ENCODE results near the gene SNRNP200. TPM values are rescaled to one million over a fixed set of nuclear protein-coding genes. Genes with fewer than 3 reads are reported as not detected.

SNRNP200 gene
- total RNA-seq, 4 donors from 2014 or later, result 51.1 to 89.8 (median 67.4) TPM

DNA sequence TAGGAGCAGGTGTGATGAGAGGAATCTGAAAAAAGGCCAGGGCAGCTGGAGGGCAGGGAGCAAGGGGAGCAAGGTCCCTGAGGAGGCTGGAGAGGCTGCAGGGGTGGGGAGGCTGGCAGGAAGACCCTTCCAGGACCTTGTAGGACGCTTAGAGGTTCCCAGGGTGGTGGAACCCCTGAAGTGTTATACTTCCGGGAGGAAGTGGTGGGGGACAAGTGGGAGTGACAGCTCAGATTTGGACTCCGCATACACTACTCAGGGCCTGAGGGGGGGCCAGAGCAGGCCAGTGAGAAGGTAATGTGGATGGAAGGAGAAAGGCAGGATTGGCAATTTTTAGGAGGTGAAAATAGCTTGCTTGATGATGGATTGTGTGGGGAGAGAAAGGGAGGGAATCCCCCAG lies 28.4 kb upstream of the SNRNP200 start:
- no peak for DNase-seq
- no peak overlapping the region for H3K4me3 ChIP-seq
- H3K4me1 ChIP-seq, result peaks cover 20 to 30% of the 10 kb centered on the region in 2 donors
- ATAC-seq, result no peak
- no peaks in the 10 kb centered on the region for H3K9me3 ChIP-seq
- TF ChIP-seq POLR2A (IDR thresholded peaks at IDR 0.05), result no peak
- TF ChIP-seq, protein P1, sequence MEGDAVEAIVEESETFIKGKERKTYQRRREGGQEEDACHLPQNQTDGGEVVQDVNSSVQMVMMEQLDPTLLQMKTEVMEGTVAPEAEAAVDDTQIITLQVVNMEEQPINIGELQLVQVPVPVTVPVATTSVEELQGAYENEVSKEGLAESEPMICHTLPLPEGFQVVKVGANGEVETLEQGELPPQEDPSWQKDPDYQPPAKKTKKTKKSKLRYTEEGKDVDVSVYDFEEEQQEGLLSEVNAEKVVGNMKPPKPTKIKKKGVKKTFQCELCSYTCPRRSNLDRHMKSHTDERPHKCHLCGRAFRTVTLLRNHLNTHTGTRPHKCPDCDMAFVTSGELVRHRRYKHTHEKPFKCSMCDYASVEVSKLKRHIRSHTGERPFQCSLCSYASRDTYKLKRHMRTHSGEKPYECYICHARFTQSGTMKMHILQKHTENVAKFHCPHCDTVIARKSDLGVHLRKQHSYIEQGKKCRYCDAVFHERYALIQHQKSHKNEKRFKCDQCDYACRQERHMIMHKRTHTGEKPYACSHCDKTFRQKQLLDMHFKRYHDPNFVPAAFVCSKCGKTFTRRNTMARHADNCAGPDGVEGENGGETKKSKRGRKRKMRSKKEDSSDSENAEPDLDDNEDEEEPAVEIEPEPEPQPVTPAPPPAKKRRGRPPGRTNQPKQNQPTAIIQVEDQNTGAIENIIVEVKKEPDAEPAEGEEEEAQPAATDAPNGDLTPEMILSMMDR (IDR thresholded peaks at IDR 0.05 in 4 of 5, conservative IDR thresholded peaks at IDR 0.05 in 1 of 5), result no peak
- in situ Hi-C loops (cut with MboI; ENCODE audit: low sequenced_read_pairs in 4 of 4), result no loop called here
- H3K36me3 ChIP-seq, result no peaks in the 10 kb centered on the region
- H3K27me3 ChIP-seq, result no peaks in the 10 kb centered on the region
- no peak overlapping the region for H3K27ac ChIP-seq
- intact Hi-C loops (cut with DNase I; ENCODE audit: low total_unique reads), result loop anchor here (10.0 kb wide), 1 partner anchor 69 kb away; the partner anchor contains the start of genes CIAO1 and TMEM127

- no peak for DNase-seq
- Histone ChIP-seq H3K4me1 (peaks cover 14 to 26% of the 10 kb centered on the region in 2 donors), H3K27ac (peak overlapping the region in 2 of 4 donors; percentile 36 to 47), H3K36me3 (no peaks in the 10 kb centered on the region), H3K4me3 (no peak overlapping the region), H3K9me3 (no peaks in the 10 kb centered on the region), H3K27me3 (peaks cover 0 to 7% (median 4%) of the 10 kb centered on the region in 3 donors)
- ATAC-seq, result peak; percentile 67 to 69
- in situ Hi-C loops (cut with MboI; ENCODE audit: low sequenced_read_pairs in 4 of 4) (no loop called here), intact Hi-C loops (cut with DNase I; ENCODE audit: low total_unique reads) (loop anchor here (10.0 kb wide), 1 partner anchor 66 kb away; the partner anchor contains the start of genes CIAO1 and TMEM127)
- TF ChIP-seq POLR2A (IDR thresholded peaks at IDR 0.05), result no peak
- TF ChIP-seq, protein P1 (IDR thresholded peaks at IDR 0.05 in 4 of 5, conservative IDR thresholded peaks at IDR 0.05 in 1 of 5), result no peak
Observed at GRCh38 chr2:96330407-96330806, 25.1 kb upstream of the SNRNP200 start.

DNA sequence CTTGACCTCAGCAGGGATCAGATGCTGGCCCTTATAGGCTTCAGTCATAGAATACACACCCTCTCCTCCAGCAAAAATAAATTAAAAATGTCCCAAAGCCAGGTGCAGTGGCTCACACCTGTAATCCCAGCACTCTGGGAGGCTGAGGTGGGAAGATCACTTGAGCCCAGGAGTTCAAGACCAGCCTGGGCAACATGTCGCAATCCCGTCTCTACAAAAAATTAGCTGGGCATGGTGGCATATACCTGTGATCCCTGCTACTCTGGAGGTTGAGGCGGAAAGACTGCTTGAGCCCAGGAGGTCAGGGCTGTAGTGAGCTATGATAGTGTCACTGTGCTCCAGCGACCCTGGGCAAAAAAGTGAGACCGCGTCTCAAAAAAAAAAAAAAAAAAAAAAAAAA lies 24.5 kb upstream of the SNRNP200 start:
- ATAC-seq (no peak), DNase-seq (no peak)
- Histone ChIP-seq H3K27me3 (peaks cover 3 to 13% (median 8%) of the 10 kb centered on the region in 3 donors), H3K27ac (peak overlapping the region in 1 of 4 donors; percentile 47), H3K4me3 (no peak overlapping the region), H3K36me3 (no peaks in the 10 kb centered on the region), H3K9me3 (no peaks in the 10 kb centered on the region), H3K4me1 (peaks cover 12 to 23% of the 10 kb centered on the region in 2 donors)
- in situ Hi-C loops (cut with MboI; ENCODE audit: low sequenced_read_pairs in 4 of 4), result no loop called here
- intact Hi-C loops (cut with DNase I; ENCODE audit: low total_unique reads), result loop anchor here (10.0 kb wide), 1 partner anchor 65 kb away; the partner anchor contains the start of genes CIAO1 and TMEM127
- TF ChIP-seq POLR2A (IDR thresholded peaks at IDR 0.05), result no peak
- TF ChIP-seq, protein P1 (IDR thresholded peaks at IDR 0.05 in 4 of 5, conservative IDR thresholded peaks at IDR 0.05 in 1 of 5), result no peak

- Histone ChIP-seq H3K4me1 (peaks cover 10 to 19% of the 10 kb centered on the region in 2 donors), H3K27me3 (peaks cover 7 to 15% (median 12%) of the 10 kb centered on the region in 3 donors), H3K36me3 (no peaks in the 10 kb centered on the region), H3K9me3 (no peaks in the 10 kb centered on the region), H3K4me3 (no peak overlapping the region), H3K27ac (peak overlapping the region in 1 of 4 donors; percentile 26)
- DNase-seq (no peak), ATAC-seq (no peak)
- in situ Hi-C loops (cut with MboI; ENCODE audit: low sequenced_read_pairs in 4 of 4), result no loop called here
- intact Hi-C loops (cut with DNase I; ENCODE audit: low total_unique reads), result no loop called here
- no peak for TF ChIP-seq POLR2A (IDR thresholded peaks at IDR 0.05)
- TF ChIP-seq, protein P1 (IDR thresholded peaks at IDR 0.05 in 4 of 5, conservative IDR thresholded peaks at IDR 0.05 in 1 of 5), result no peak
Observed at GRCh38 chr2:96329456-96329855, 24.1 kb upstream of the SNRNP200 start.

All from gastrocnemius medialis (tissue), 4 donors.